Suppressor macrophage (primary cell): ENCODE data around the gene GZMB.
"Not testable (repeated sequence)": the region's sequence is repeated elsewhere in the genome, so short reads cannot be mapped to it uniquely, and the experiment has no call there.

ENCODE experiments used
- DNase-seq, 4 experiments: peaks; one replicate each; pipeline ENCODE4 v3.0.0-alpha.2; 2020 to 2022

GZMB gene

DNA sequence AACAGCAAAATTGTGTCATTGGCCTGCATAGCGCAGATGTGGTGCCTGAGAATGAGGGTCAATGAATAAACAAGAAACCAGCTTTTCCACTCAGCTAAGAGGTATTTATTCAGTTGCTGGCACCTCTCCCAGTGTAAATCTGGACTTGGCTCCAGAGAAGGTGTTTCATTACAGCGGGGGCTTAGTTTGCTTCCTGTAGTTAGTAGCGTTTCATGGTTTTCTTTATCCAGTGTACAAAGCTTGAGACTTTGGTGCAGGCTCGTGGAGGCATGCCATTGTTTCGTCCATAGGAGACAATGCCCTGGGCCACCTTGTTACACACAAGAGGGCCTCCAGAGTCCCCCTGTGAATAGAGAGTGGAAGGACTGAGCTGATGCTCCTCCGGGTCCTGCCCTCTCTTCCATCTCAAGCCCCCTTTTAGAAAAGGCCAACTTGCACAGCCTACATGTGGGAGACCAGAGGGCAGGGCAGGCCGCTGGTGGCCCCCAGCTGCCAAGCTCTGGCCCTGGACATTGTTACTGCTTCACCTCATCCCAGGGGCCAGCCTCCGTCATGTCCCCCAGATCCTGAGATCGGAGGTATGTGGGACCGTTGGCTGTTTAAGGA is 3.0 kb downstream of the GZMB start:
- no peak for DNase-seq

DNA sequence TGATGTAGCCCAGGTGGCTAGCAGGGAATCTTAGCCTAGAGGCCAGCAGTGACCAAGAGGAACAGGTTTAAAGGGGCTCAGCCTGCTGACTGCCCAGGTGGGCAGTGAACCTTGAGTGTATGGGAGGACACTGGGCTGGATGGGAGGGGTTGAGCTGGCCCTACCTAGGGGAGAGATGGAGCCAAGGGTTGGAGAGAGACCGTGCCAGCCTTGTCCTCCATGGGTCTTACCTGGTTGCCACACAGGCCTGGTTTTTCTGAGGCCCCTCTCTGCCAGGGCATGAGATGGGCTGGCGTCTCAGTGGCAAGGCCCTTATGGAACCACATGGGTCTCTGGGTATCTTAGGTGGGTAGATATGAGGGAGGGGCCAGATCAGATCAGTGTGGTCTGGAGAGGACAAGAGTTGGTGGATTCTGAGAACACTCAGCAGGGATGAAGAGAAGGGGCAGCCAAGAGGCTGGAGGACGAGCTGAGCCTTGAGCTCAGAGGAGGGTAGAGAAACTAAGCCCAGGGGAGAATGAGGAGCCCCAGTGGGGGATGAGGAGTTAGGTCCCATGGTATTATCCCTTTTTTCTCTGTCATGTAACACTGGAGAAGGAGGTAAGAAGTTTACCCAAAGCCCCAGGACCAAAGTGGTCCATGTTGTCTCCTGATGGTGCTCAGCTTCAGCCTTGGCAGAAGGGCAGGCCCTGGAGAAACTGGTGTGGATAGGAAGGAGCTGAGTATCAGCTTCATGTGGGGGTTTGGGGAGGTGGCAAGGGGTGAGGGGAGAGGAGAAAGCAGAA is 3.7 kb downstream of the GZMB start:
- no peak for DNase-seq

DNA sequence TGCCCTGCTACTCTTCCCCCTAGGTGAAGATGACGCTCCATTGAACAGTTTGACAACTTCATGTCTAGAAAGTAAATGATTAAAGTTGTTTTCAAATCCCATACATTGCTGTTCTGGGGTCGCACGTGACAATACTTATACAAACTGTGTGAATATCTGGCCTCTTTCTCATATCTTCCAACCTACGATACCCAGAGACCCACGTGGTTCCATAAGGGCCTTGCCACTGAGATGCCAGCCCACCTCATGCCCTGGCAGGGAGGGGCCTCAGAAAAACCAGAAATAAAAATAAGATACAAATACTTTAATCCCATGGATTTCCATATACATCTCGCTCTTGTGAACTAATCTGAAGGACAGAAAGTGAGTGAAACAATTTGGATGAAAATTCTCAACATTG is 4.5 kb downstream of the GZMB start:
- no peak for DNase-seq

DNA sequence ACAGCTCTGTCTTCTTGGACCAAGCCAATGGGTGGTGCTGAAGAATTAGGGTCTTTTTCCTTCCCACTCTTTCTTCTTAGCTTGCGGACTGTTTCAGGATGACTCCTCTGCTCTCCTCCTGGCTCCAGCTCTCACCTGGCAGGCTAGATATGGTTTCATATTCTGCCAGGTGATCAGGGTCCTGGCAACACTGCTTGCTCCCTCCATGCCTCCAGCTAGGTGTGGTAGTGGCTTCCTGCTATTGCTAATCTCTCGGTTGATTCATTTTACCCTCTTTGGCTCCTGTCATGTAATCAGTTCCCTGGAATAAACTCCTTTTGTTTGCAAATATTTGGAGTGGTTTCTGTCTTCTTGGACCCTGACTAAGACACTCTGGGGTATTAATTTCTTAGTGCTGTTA is 20.2 kb downstream of the GZMB start:
- DNase-seq = no peak

DNA sequence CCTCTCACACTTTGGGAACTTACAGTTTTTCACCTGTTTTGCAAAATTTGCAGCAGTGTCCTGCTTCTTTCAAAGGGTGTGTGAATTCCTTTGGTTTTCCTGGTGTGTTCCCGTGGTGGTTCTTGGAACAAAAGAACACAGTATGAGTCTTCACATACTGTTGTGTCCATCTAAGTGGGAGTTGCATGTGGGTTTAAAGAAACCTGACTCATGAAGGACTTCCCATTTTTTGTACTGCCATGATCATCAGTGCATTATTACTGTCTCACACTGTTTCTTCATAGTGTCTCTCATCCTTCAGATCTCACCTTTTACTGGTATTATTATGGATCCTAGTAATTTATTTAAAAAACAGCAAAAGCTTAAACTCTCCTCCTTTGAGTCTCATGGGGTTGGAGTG is 20.7 kb downstream of the GZMB start:
- DNase-seq = peak; percentile 36 to 74 (median 57)

DNA sequence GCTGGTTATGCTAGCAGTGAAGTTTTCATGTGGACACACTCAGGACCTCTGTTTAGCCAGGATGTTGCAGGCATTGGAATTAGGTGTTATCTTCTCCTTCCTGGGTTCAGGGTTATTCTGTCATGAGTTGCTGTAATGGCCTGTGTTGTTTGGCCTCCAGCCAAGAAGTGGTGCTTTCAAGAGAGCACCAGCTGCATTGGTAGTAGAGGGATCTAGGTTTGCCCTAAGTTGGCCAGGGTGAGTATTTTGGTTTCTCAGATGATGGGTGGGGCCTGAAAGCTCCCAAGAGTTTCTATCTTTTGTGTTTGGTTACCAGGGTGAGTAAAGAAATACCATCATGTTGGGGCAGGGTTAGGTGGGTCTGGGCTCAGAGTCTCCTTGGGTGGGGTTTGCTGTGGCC is 21.8 kb downstream of the GZMB start:
- peak in 1 of 4 experiments; percentile 20 for DNase-seq

DNA sequence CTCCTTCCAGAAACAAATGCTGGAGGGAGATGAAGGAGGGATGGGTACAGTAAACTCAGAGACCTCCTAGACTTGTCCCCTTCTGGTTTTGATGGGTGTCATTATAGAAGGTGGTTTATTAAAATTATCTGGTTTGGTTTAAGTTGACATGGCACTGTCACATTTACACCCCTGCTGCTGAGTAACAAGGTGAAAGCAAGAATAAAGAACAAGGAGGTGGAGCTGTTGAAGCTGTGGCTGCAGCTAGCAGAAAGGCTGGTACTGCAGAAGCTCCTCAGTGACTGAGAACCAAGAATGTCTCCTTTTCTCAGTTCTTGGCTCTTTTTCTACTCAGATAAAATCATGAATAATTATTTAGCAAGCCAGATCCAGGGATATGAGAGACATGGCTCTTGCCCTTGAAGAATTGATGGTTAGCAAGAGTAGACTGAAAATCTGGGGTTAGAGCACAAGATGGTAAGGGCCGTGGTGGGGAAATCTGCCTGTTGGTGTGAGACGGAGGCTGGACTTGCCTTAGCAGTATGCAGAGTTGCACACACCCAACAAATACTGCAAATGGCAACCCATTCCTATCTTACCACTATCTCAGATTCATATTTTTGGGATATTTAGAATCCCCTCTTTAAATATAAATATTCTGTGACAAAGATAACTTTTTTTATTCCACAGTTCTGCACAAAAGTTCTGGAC is 24.2 kb downstream of the GZMB start, which contains the start of gene GZMH:
Gene GZMH (minus strand): TSS at position 31 of the 690 bp plus-strand sequence. CDS start 72 bp downstream, outside the sequence.
- DNase-seq = no peak

DNA sequence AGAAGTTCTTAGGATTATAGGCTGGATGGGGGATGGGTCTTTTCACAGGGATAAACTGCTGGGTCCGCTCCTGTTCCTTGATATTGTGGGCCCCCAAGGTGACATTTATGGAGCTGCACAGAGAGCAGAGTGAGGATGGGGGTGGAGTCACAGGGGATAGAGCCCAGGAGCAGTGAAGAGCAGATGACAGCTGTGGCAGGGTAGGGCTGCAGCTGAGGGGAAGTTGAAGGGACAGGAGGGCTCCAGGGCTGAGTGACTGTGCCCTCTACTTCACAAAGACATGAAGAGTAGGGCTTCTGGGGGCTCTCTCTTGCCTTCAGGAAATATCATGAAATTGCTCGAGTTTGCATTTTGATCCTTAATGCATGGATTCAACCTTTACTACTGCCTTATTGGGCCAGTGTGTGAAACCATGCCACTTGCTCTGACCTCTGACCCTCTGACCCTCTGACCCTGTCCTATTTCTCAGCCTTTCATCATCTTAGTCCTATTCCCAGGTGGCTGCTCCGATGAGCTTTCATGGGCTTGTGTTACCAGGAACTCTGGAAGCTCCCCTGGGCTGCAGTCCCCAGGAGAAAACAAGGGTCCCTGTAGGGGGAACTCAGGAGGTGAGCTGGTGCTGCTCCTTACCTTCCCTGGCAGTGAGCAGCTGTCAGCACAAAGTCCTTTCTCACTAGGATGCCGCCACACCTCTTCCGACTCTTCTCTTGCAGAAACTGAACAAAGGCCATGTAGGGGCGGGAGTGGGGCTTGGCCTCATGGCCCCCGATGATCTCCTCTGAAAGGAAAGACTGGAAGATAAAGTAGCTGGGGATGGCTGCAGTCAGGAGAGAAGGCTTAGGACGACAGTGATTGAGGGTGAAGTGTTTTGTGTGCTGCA is 26.1 kb downstream of the GZMB start:
- no peak for DNase-seq

DNA sequence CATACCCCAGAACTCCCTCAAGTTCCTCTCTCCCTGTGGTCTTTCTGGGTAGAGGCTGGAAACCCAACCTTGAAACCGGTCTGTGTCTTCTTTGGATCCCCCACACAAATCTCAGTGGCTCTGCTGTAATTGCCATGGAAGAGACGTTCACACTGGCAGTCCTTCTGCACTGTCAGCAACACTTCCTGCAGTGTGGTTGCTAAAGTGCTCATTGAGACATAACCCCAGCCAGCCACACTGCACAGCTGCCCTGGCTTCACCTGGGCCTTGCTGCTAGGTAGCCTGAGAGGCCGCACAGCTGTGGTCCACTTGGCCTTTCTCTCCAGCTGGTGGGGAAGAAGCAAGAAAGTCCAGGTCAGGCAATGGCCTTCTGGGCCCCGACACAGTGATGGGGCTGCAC is 26.9 kb downstream of the GZMB start:
- DNase-seq = peak in 3 of 4 experiments; percentile 31 to 60 (median 38)

DNA sequence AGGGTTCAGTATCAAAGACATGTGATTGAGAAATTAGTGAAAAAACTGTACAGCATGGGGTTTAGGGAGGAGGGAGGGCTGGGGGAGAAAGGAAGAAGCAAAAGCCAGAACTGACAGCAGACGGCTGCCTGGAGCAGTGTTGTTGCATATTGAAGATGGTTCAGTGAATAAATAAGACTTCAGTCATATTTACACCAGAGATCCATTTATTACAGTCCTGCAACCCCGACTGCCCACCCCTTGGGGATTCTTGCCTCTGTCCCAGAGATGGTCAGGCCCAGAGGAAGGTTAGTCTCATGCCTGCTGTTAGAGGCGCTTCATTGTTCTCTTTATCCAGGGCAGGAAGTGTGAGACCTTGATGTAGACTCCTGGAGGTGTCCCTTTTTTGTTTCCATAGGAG is 27.7 kb downstream of the GZMB start:
- no peak for DNase-seq

DNA sequence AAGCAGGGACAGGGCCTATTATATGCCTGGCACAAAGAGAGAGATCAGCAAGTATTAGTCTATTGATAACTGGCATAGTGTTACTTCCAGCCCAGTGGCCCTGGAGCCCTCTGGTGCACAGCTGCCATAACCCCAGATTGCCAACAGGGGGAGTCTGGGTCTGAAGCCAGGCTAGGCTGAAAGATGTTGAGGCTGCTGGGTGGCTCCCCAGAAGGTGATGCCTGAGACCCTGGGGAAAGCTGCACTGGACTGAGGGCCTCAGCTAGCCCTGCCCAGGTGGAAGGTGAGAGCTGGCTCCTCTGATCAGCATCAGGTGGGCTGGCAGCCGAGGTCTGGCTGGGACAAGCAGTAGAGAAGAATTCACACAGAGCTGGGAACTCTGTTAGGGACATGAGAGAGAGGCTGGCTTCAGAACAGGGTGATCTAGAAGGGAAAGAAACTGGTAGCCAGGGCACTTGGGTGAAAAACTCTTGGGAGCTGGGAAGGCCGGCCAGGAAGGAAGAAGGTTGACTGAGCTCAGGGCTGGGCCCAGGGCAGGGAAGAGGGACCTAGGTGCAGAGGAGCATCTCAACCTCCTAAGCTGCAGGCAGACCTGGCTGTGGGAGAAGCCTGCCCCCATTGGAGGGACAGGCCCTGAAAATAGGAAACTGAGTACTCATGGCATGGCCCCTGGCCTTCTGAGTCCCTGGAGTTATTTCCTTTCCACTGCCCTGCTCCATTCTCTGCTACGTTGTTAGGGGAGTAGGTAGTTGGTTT is 28.4 kb downstream of the GZMB start:
- peak; percentile 49 to 73 (median 62) for DNase-seq

DNA sequence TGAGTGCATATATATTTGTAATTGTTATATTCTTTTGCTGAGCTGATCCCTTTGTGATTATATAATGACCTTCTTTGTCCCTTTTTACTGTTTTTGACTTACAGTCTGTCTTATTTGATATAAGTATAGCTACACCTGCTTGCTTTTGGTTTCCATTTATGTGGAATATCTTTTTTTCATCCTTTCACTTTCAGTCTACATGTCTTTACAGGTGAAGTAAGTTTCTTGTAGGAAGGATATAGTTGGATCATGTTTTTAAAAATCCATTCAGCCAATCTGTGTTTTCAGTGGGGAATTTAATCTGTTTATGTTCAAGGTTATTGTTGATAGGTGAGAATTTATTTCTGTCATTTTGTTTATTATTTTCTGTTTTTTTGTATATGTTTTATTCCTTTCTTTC is 36.6 kb downstream of the GZMB start:
- no peak for DNase-seq

DNA sequence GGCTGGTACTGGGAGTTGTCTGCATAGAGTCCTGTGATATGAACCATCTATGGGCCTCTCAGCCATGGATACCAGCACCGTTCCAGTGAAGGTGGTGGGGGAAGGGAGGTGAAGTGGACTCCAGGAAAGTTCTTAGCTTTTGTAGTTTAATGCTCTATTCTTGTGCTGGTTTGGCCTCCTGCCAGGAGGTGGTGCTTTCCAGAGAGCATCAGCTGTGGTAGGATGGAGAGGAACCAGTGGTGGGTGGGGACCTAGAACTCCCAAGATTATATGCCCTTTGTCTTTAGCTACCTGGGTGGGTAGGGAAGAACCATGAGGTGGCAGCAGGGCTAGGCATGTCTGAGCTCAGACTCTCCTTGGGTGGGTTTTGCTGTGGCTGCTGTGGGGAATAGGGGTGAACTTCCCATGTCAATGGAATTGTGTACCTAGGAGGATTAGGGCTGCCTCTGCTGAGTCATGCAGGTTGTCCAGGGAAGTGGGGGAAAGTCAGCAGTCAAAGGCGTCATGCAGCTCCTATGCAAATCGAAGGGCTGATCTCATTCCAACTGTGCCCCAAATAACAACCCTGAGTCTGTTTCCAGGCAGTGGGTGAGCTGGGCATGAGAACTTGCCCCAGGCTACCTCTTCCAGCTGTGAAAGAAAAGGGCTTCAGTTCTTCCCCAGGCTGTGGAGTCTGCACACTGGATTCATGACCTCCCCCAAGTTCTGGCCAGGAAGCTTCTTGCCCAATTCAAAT is 38.7 kb downstream of the GZMB start:
- no peak for DNase-seq

DNA sequence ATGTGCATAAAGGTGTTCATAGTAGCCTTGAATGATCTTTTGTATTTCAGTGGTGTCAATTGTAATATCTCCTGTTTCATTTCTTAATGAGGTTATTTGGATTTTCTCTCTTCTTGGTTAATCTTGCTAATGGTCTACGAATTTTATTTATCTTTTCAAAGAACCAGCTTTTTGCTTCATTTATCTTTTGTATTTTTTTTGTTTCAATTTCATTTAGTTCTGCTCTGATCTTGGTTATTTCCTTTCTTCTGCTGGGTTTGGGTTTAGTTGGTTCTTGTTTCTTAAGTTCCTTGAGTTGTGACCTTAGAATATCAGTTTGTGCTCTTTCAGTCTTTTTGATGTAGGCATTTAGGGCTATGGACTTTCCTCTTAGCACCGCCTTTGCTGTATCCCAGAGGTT is 43.0 kb downstream of the GZMB start:
- not testable (repeated sequence) for DNase-seq

DNA sequence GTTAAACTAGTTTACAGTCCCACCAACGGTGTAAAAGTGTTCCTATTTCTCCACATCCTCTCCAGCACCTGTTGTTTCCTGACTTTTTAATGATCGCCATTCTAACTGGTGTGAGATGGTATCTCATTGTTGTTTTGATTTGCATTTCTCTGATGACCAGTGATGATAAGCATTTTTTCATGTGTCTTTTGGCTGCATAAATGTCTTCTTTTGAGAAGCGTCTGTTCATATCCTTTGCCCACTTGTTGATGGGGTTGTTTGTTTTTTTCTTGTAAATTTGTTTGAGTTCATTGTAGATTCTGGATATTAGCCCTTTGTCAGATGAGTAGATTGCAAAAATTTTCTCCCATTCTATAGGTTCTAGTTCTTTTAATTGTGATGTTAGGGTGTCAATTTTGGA is 49.6 kb downstream of the GZMB start:
- not testable (repeated sequence) for DNase-seq
